ENCODE measurements around the gene ADISSP. TPM values are rescaled to one million over a fixed set of nuclear protein-coding genes. Genes with fewer than 3 reads are reported as not detected.

The ADISSP gene
- total and polyA plus RNA-seq, 9 donors = 17.0 to 26.7 (median 25.0) TPM

DNA sequence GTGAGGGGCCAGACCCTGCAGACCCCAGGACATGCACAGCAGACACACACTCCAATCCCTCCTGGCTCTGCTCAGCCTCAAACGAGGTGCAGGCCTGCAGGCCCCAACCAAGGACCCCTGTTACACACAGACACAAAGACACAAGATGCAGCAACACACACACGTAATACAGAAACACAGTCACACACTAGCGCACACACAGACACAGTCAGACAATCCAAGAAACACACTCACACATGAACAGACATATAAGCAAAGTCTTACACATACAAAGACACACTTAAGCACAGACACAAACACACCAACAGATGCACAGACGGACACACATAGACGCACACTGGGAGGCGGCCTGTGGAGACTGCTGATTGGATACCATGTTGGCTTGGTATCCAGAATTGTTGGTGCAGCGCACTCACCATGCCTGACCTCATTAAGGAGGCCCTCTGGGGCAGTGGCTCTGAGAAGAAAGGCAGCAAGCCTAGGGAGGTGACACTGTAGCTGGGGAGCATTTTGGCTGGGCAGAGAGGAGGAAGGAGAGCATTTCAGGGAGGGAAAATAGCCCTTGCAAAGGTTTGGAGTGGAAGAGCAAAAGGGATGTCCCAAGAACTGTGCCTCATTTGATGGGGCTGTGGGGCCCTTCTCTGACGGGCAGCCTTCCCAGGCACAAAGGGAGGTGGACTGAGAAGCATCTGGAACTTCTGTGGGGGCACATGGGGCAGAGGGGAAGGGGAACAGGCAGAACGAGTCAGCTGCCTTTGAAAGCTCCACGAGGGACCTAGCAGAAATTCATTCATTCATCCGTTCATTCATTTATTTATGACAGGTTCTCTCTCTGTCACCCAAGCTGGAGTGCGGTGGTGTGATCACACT lies 36.5 kb downstream of the ADISSP start:
- Histone ChIP-seq H3K9me3 (replicated peaks; ENCODE audit: control insufficient read depth, low read depth, low read length) (no peaks in the 10 kb centered on the region), H3K27me3 (ENCODE audit: control insufficient read depth, insufficient read depth, low read length) (peaks cover 10% of the 10 kb centered on the region), H3K36me3 (ENCODE audit: control insufficient read depth, insufficient read depth, low read length) (peaks cover 5% of the 10 kb centered on the region), H3K4me3 (ENCODE audit: low read length) (no peak overlapping the region), H3K27ac (ENCODE audit: low read length) (peak overlapping the region; percentile 45), H3K4me1 (ENCODE audit: control insufficient read depth, insufficient read depth, low read length) (peaks cover 58% of the 10 kb centered on the region)
- DNase-seq = peak; percentile 16
- WGBS (ENCODE audit: insufficient coverage) = 73% methylated on average over 8 of the region's 12 CpGs

DNA sequence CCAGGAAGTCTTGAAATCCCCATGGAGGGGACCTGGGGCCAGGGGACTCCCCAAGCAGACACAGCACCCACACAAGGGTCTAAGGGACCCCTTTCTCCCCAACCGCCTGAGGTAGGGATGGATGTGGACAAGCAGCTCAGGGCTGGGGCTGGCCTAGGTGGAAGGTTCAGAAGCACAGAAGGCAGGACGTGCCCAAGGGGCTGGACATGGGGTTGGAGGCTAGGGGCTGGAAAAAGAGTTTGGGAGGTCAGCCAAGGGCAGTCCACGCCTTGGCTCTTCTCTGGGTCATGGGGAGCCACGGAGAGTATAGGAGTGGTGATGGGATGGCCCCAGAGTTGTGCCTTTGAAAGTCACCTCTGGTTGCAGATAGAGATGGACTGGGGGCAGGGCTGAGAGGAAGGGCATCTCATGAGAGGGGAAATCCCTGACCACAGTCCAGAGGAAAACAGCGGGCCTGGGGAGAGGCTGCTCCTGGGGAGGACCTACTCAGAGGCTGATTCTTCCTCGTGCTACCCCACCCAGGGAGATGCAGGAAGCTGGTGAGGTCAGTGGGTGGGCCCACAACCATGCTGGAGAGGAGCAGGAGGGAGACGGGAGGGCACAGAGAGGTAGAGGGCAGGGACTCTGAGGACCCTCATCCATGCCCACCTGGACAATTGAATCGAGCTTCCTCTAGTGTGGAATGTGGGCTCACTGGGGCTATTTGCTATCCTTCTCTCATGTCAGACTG lies 37.6 kb downstream of the ADISSP start:
- Histone ChIP-seq H3K27ac (ENCODE audit: low read length) (no peak overlapping the region), H3K27me3 (ENCODE audit: control insufficient read depth, insufficient read depth, low read length) (peaks cover 10% of the 10 kb centered on the region), H3K9me3 (replicated peaks; ENCODE audit: control insufficient read depth, low read depth, low read length) (no peaks in the 10 kb centered on the region), H3K4me3 (ENCODE audit: low read length) (no peak overlapping the region), H3K36me3 (ENCODE audit: control insufficient read depth, insufficient read depth, low read length) (no peaks in the 10 kb centered on the region), H3K4me1 (ENCODE audit: control insufficient read depth, insufficient read depth, low read length) (peaks cover 56% of the 10 kb centered on the region)
- peak; percentile 22 for DNase-seq
- WGBS (ENCODE audit: insufficient coverage) = 76% methylated on average over 3 of the region's 8 CpGs

DNA sequence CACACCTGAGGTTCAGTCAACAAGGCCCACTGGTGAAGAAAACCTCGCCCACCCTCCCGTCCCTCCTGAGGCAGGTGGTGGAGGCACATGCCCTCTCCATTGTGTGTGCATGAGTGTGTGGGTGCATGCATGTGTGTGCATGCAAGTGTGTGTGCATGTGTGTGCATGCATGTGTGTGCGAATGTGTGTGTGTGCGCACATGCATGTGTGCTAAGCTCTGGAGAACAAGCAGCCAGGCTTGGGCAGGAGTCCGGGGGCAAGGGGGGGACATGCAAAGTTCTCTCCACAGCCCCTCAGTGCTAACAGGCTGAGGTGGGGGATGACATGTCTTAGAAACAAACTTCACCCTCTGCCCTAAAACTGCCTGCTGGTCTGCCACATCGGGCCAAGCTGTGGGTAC lies 38.2 kb downstream of the ADISSP start:
- DNase-seq = no peak
- peaks cover 10% of the 10 kb centered on the region for H3K27me3 ChIP-seq (ENCODE audit: control insufficient read depth, insufficient read depth, low read length)
- H3K36me3 ChIP-seq (ENCODE audit: control insufficient read depth, insufficient read depth, low read length) = no peaks in the 10 kb centered on the region
- H3K4me3 ChIP-seq (ENCODE audit: low read length) = no peak overlapping the region
- H3K9me3 ChIP-seq (replicated peaks; ENCODE audit: control insufficient read depth, low read depth, low read length) = no peaks in the 10 kb centered on the region
- H3K27ac ChIP-seq (ENCODE audit: low read length) = no peak overlapping the region
- H3K4me1 ChIP-seq (ENCODE audit: control insufficient read depth, insufficient read depth, low read length) = peaks cover 51% of the 10 kb centered on the region
- 93% methylated on average over 4 of the region's 6 CpGs for WGBS (ENCODE audit: insufficient coverage)

DNA sequence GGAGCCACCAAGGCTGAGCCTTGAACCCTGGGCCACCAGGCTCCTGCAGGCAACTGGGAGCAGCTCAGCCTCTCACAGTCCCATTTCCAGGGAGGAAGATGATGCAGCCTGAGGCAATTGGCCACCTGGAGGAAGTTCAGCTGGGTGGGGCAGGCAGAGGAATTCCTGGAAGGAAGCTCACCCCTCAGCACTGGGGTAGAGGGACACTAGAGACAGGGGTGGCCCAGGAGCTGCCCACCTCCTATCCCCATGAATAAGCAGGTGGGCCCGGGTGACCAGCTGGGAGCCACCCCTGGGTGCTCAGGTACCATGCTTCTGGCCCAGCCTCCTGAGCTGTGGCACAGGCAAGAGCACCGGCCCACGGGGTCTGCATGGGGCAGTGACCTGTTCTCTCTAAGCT lies 38.7 kb downstream of the ADISSP start:
- no peak overlapping the region for H3K27ac ChIP-seq (ENCODE audit: low read length)
- H3K36me3 ChIP-seq (ENCODE audit: control insufficient read depth, insufficient read depth, low read length) = no peaks in the 10 kb centered on the region
- H3K4me1 ChIP-seq (ENCODE audit: control insufficient read depth, insufficient read depth, low read length) = peaks cover 46% of the 10 kb centered on the region
- peak; percentile 7 for DNase-seq
- no peaks in the 10 kb centered on the region for H3K9me3 ChIP-seq (replicated peaks; ENCODE audit: control insufficient read depth, low read depth, low read length)
- 84% methylated on average over 3 of the region's 3 CpGs for WGBS (ENCODE audit: insufficient coverage)
- peaks cover 10% of the 10 kb centered on the region for H3K27me3 ChIP-seq (ENCODE audit: control insufficient read depth, insufficient read depth, low read length)
- H3K4me3 ChIP-seq (ENCODE audit: low read length) = no peak overlapping the region

DNA sequence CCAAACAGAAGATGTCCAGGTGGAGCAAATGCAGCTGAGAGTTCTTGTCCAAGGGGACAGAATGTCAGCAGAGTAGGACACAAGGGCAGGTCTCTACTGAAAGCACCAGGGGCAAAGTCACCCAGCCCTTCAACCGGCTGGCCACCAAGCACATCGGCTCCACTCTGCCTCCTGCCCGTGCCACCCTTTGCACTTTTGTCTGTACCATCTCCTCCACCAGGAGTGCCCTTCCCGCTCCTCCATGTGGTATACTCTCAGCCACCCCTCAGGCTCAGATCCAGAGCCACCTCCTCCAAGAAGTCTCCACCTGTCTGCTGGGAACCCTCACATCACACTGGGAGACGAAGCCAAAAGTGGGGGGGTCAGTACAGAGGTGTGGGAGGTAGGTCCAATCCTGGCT lies 39.2 kb downstream of the ADISSP start:
- Histone ChIP-seq H3K4me3 (ENCODE audit: low read length) (no peak overlapping the region), H3K9me3 (replicated peaks; ENCODE audit: control insufficient read depth, low read depth, low read length) (no peaks in the 10 kb centered on the region), H3K4me1 (ENCODE audit: control insufficient read depth, insufficient read depth, low read length) (peaks cover 43% of the 10 kb centered on the region), H3K27me3 (ENCODE audit: control insufficient read depth, insufficient read depth, low read length) (peaks cover 10% of the 10 kb centered on the region), H3K36me3 (ENCODE audit: control insufficient read depth, insufficient read depth, low read length) (no peaks in the 10 kb centered on the region), H3K27ac (ENCODE audit: low read length) (no peak overlapping the region)
- WGBS (ENCODE audit: insufficient coverage) = 88% methylated on average over 3 of the region's 5 CpGs
- no peak for DNase-seq

DNA sequence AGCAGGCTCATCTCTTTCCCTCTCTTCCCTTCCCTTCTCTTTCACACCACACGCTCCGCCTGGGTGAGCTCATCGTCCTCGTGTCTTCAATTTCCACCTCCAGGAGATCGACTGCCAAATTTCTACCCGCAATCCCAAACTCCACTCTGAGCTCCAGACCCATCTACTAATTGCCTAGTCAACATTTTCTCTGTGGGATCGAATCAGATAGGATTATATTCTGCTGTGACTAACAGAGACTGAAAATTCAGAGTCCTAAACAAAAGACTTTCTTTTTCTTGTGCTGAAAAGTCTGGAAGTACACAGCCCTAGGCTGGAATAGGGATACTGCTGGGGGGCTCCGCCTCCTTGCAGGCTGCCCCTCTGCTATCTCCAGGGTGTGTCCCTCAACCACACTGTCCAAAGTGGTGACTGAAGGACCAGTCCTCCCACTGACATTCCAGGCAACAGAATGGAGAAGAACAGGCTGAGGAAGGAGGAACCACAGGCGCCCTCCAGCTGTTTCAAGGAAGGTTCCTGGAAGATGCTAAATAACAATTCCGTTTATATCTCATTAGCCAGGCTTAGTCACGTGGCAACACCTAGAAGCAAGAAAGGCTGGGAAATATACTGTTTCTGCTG lies 40.0 kb downstream of the ADISSP start:
- H3K27ac ChIP-seq (ENCODE audit: low read length) = peak overlapping the region; percentile 65
- peaks cover 38% of the 10 kb centered on the region for H3K4me1 ChIP-seq (ENCODE audit: control insufficient read depth, insufficient read depth, low read length)
- H3K27me3 ChIP-seq (ENCODE audit: control insufficient read depth, insufficient read depth, low read length) = peaks cover 5% of the 10 kb centered on the region
- no peaks in the 10 kb centered on the region for H3K9me3 ChIP-seq (replicated peaks; ENCODE audit: control insufficient read depth, low read depth, low read length)
- no peaks in the 10 kb centered on the region for H3K36me3 ChIP-seq (ENCODE audit: control insufficient read depth, insufficient read depth, low read length)
- WGBS (ENCODE audit: insufficient coverage) = 39% methylated on average over 6 of the region's 11 CpGs
- DNase-seq = peak; percentile 79
- H3K4me3 ChIP-seq (ENCODE audit: low read length) = no peak overlapping the region

DNA sequence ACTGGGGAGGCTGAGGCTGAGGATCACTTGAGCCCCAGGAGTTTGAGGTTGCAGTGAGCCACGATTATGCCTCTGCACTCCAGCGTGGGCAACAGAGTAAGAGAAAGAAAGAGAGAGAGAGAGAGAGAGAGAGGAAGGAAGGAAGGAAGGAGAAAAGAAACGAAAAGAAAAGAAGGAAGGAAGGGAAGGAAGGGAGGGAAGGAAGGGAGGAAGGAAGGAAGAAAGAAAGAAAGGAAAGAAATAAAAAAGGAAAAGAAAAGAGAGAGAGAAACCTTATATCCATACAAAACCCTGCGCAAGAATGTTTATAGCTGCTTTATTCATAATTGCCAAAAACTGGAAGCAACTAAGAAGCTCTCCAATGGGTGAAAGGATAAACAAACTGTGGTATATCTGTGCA lies 43.2 kb downstream of the ADISSP start:
- no peak overlapping the region for H3K27ac ChIP-seq (ENCODE audit: low read length)
- 62% methylated on average over 2 of the region's 4 CpGs for WGBS (ENCODE audit: insufficient coverage)
- peaks cover 5% of the 10 kb centered on the region for H3K27me3 ChIP-seq (ENCODE audit: control insufficient read depth, insufficient read depth, low read length)

DNA sequence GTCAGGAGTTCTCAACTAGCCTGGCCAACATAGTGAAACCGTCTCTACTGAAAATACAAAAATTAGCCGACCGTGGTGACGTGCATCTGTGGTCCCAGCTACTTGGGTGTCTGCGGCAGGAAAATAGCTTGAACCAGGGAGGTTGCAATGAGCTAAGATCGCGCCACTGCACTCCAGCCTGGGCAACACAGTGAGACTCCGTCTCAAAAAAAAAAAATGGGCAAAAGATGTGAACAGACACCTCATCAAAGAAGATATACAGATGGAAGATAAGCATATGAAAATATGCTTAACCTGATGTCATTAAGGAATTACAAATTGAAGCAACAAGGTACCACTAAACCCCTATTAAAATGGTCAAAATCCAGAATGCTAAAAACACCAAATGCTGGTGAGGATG lies 44.3 kb downstream of the ADISSP start:
- no peaks in the 10 kb centered on the region for H3K36me3 ChIP-seq (ENCODE audit: control insufficient read depth, insufficient read depth, low read length)
- no peaks in the 10 kb centered on the region for H3K9me3 ChIP-seq (replicated peaks; ENCODE audit: control insufficient read depth, low read depth, low read length)
- 90% methylated on average over 5 of the region's 8 CpGs for WGBS (ENCODE audit: insufficient coverage)
- H3K27me3 ChIP-seq (ENCODE audit: control insufficient read depth, insufficient read depth, low read length) = peaks cover under 1% of the 10 kb centered on the region
- no peak overlapping the region for H3K4me3 ChIP-seq (ENCODE audit: low read length)
- DNase-seq = no peak
- no peak overlapping the region for H3K27ac ChIP-seq (ENCODE audit: low read length)
- peaks cover 12% of the 10 kb centered on the region for H3K4me1 ChIP-seq (ENCODE audit: control insufficient read depth, insufficient read depth, low read length)

More for the DNA sequence above, 43.2 kb downstream of the ADISSP start:
- no peak overlapping the region for H3K4me3 ChIP-seq (ENCODE audit: low read length)
- no peak for DNase-seq
- H3K9me3 ChIP-seq (replicated peaks; ENCODE audit: control insufficient read depth, low read depth, low read length) = no peaks in the 10 kb centered on the region
- no peaks in the 10 kb centered on the region for H3K36me3 ChIP-seq (ENCODE audit: control insufficient read depth, insufficient read depth, low read length)
- peaks cover 12% of the 10 kb centered on the region for H3K4me1 ChIP-seq (ENCODE audit: control insufficient read depth, insufficient read depth, low read length)

DNA sequence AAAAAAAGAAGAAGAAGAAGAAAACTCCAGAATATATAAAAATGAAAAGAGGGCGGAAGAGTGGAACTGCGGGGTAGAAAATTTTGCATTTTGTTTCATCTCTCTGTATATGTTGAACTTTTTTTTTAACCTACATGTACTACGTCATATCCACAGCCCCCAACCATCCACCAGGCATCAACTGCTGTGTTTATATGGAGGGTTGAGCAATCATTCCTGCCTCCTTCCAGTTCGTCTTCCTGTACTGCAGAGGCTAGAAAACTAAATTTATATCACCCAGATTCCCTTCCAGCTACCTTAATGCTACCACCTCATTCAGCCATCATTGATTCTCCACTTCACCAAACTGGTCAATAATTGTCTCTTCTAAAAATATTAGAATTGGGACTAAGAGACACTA lies 45.6 kb downstream of the ADISSP start:
- WGBS (ENCODE audit: insufficient coverage) = no CpG with 5 or more reads among the region's 4 CpGs
- no peaks in the 10 kb centered on the region for H3K27me3 ChIP-seq (ENCODE audit: control insufficient read depth, insufficient read depth, low read length)
- no peak overlapping the region for H3K4me3 ChIP-seq (ENCODE audit: low read length)
- DNase-seq = no peak
- no peaks in the 10 kb centered on the region for H3K9me3 ChIP-seq (replicated peaks; ENCODE audit: control insufficient read depth, low read depth, low read length)
- H3K27ac ChIP-seq (ENCODE audit: low read length) = no peak overlapping the region
- H3K36me3 ChIP-seq (ENCODE audit: control insufficient read depth, insufficient read depth, low read length) = no peaks in the 10 kb centered on the region
- H3K4me1 ChIP-seq (ENCODE audit: control insufficient read depth, insufficient read depth, low read length) = peaks cover under 1% of the 10 kb centered on the region

DNA sequence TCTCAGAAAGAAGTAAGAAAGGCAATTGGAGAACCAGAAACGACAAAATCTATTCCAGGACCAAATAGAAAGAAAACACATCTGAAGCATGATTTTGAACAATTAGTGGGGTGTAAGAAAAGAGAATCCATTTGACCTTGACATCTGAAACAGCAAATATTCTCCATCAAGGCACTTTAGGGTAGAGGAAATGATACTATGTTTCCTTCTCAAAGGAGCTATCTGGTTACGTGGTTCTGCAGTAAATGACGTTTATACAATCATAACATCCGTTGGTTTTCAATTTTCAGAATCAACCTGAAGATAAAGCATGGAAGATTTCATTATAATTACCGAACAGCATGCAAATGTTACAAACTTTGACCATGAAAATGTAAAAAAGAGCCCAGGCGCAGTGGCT lies 46.9 kb downstream of the ADISSP start:
- Histone ChIP-seq H3K9me3 (replicated peaks; ENCODE audit: control insufficient read depth, low read depth, low read length) (no peaks in the 10 kb centered on the region), H3K4me1 (ENCODE audit: control insufficient read depth, insufficient read depth, low read length) (no peaks in the 10 kb centered on the region), H3K27ac (ENCODE audit: low read length) (no peak overlapping the region), H3K36me3 (ENCODE audit: control insufficient read depth, insufficient read depth, low read length) (no peaks in the 10 kb centered on the region), H3K27me3 (ENCODE audit: control insufficient read depth, insufficient read depth, low read length) (no peaks in the 10 kb centered on the region), H3K4me3 (ENCODE audit: low read length) (no peak overlapping the region)
- 72% methylated on average over 2 of the region's 6 CpGs for WGBS (ENCODE audit: insufficient coverage)
- DNase-seq = no peak
